ENCODE measurements around the gene TBC1D2B. TPM values are rescaled to one million over a fixed set of nuclear protein-coding genes. Genes with fewer than 3 reads are reported as not detected.
"Not testable (repeated sequence)": the region's sequence is repeated elsewhere in the genome, so short reads cannot be mapped to it uniquely, and the experiment has no call there.

The TBC1D2B gene
- total RNA-seq, 1 donor from 2014 or later = 63.6 TPM

- H3K9me3 ChIP-seq; H3K4me3 ChIP-seq; DNase-seq (ENCODE audit: extremely low spot score in 2 of 2); intact Hi-C loops (cut with DNase I); H3K27me3 ChIP-seq; H3K36me3 ChIP-seq: not testable (repeated sequence)
- Histone ChIP-seq H3K27ac (peak overlapping the region; percentile 77), H3K4me1 (peaks cover 73% of the 10 kb centered on the region)
- TF ChIP-seq POLR2AphosphoS5 (IDR thresholded peaks at IDR 0.05; ENCODE audit: insufficient read depth in 1 of 2, low read depth in 1 of 2) = peak in 1 of 2 donors; percentile 64
Observed at GRCh38 chr15:77991658-77992201, 85.8 kb downstream of the TBC1D2B start.

- no peaks in the 10 kb centered on the region for H3K27me3 ChIP-seq
- no peak for DNase-seq (ENCODE audit: extremely low spot score in 2 of 2)
- no peak overlapping the region for H3K4me3 ChIP-seq
- peaks cover 69% of the 10 kb centered on the region for H3K4me1 ChIP-seq
- no peaks in the 10 kb centered on the region for H3K36me3 ChIP-seq
- intact Hi-C loops (cut with DNase I) = no loop called here
- no peak for TF ChIP-seq CTCF (IDR thresholded peaks at IDR 0.05)
- no peak for TF ChIP-seq POLR2A (IDR thresholded peaks at IDR 0.05)
- TF ChIP-seq POLR2AphosphoS5 (IDR thresholded peaks at IDR 0.05; ENCODE audit: insufficient read depth in 1 of 2, low read depth in 1 of 2) = no peak
- peak overlapping the region; percentile 77 for H3K27ac ChIP-seq
- no peaks in the 10 kb centered on the region for H3K9me3 ChIP-seq
Observed at GRCh38 chr15:77991029-77991406, 86.5 kb downstream of the TBC1D2B start.

- no peak for TF ChIP-seq CTCF (IDR thresholded peaks at IDR 0.05)
- TF ChIP-seq POLR2AphosphoS5 (IDR thresholded peaks at IDR 0.05; ENCODE audit: insufficient read depth in 1 of 2, low read depth in 1 of 2) = no peak
- TF ChIP-seq POLR2A (IDR thresholded peaks at IDR 0.05) = no peak
- H3K27me3 ChIP-seq = no peaks in the 10 kb centered on the region
- no peaks in the 10 kb centered on the region for H3K36me3 ChIP-seq
- no peak overlapping the region for H3K4me3 ChIP-seq
- H3K27ac ChIP-seq = no peak overlapping the region
- peaks cover 57% of the 10 kb centered on the region for H3K4me1 ChIP-seq
- no peak for DNase-seq (ENCODE audit: extremely low spot score in 2 of 2)
- intact Hi-C loops (cut with DNase I) = no loop called here
- no peaks in the 10 kb centered on the region for H3K9me3 ChIP-seq
Observed at GRCh38 chr15:77989296-77990143, 88.0 kb downstream of the TBC1D2B start.

GRCh38 chr15:77988347-77989295, 88.9 kb downstream of the TBC1D2B start:
- TF ChIP-seq POLR2A (IDR thresholded peaks at IDR 0.05) = no peak
- TF ChIP-seq CTCF (IDR thresholded peaks at IDR 0.05) = no peak
- no peak for TF ChIP-seq POLR2AphosphoS5 (IDR thresholded peaks at IDR 0.05; ENCODE audit: insufficient read depth in 1 of 2, low read depth in 1 of 2)
- H3K9me3 ChIP-seq = no peaks in the 10 kb centered on the region
- no peak overlapping the region for H3K27ac ChIP-seq
- intact Hi-C loops (cut with DNase I) = no loop called here
- DNase-seq (ENCODE audit: extremely low spot score in 2 of 2) = no peak
- H3K36me3 ChIP-seq = no peaks in the 10 kb centered on the region
- no peaks in the 10 kb centered on the region for H3K27me3 ChIP-seq
- H3K4me3 ChIP-seq = no peak overlapping the region
- H3K4me1 ChIP-seq = peaks cover 52% of the 10 kb centered on the region

- H3K4me3 ChIP-seq; H3K9me3 ChIP-seq; DNase-seq (ENCODE audit: extremely low spot score in 2 of 2); intact Hi-C loops (cut with DNase I); H3K36me3 ChIP-seq; H3K27ac ChIP-seq; H3K27me3 ChIP-seq: not testable (repeated sequence)
- H3K4me1 ChIP-seq = peaks cover 44% of the 10 kb centered on the region
Observed at GRCh38 chr15:77987765-77988136, 89.8 kb downstream of the TBC1D2B start.
